Hypothalamus (tissue), 51 donors: Measurements from ENCODE around the gene OGN.

Source experiments
- DNase-seq, 51 donors: peaks; one replicate each; lab custom pipeline; 2025; lab: John Stamatoyannopoulos, UW

Gene OGN

GRCh38 chr9:92349771-92350739, 54.3 kb downstream of the OGN start:
- DNase-seq, result no peak

- DNase-seq, result no peak
These were observed 58.8 kb downstream of the OGN start for GRCh38 chr9:92345582-92345981.

- DNase-seq, result no peak
These were observed 61.4 kb downstream of the OGN start for GRCh38 chr9:92342825-92343488.

GRCh38 chr9:92341578-92341977, 62.8 kb downstream of the OGN start:
- no peak for DNase-seq

GRCh38 chr9:92333282-92333634, 71.1 kb downstream of the OGN start:
- DNase-seq, result no peak
